Lower leg skin (tissue), 3 donors: ENCODE measurements around the gene DCST1.

ENCODE experiments used
- CTCF ChIP-seq, 3 donors: fragments of 450-650 bp; IDR thresholded peaks; one replicate each; pipeline ENCODE4 v1.5.1; 2016; ENCODE audit warnings: antibody characterized with exemption in 3 of 3, mild to moderate bottlenecking in 3 of 3, moderate library complexity in 2 of 3
- POLR2A ChIP-seq, 2 donors: fragments of 450-650 bp; IDR thresholded peaks; one replicate each; pipeline ENCODE4 v1.6.1; 2016 to 2017; ENCODE audit warnings: antibody characterized with exemption in 2 of 2, mild to moderate bottlenecking in 1 of 2, moderate library complexity in 1 of 2

DNA sequence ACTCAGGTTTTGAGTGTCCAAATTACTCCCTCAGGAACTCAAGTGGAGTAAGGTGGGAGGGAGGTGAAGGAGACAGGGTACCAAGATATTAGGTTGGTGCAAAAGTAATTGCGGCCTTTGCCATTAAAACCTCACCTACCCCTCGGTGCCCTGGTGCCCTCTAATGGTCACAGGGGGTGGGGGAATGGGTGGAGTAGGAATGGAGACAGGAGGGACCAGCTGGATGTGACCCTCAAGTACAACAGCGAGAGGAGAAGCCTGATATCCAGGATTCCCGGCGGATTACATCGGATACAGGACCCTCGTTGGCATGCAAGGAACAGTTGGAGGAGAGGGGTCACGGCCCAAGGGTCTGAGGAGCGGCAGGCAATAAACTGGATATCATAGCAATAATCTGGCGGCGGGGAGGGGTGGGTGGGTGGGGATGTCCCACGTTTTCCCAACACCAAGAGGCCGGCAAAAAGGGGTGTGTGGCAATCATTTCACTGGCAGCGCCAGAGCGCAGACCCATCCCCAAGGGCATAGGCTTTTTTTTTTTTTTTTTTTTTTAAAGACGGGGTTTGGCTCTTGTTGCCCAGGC is 35.3 kb upstream of the DCST1 start:
- TF ChIP-seq CTCF (IDR thresholded peaks at IDR 0.05): no peak
- no peak for TF ChIP-seq POLR2A (IDR thresholded peaks at IDR 0.05)
